Ectodermal cell (in vitro differentiated cells): ENCODE data around the gene DGKK.

Experiments used
- H3K27ac ChIP-seq: 2 replicates; pipeline ENCODE4 v1.7.0; 2013; ENCODE audit warnings: mild to moderate bottlenecking, low read depth, low read length; ENCODE audit not compliant: insufficient read depth, poor library complexity, severe bottlenecking
- H3K27me3 ChIP-seq: 2 replicates; pipeline ENCODE4 v1.7.0; 2013; ENCODE audit warnings: mild to moderate bottlenecking, low read length; ENCODE audit not compliant: insufficient read depth, control insufficient read depth, poor library complexity, severe bottlenecking
- H3K36me3 ChIP-seq: one replicate; pipeline ENCODE4 v1.7.0; 2013; ENCODE audit warnings: low read length; ENCODE audit not compliant: control insufficient read depth, insufficient read depth
- H3K4me1 ChIP-seq: one replicate; pipeline ENCODE4 v1.7.0; 2013; ENCODE audit warnings: low read length; ENCODE audit not compliant: control insufficient read depth, insufficient read depth
- H3K4me3 ChIP-seq: 2 replicates; pipeline ENCODE4 v1.7.0; 2013; ENCODE audit warnings: low read depth, low read length, control low read depth; ENCODE audit not compliant: insufficient read depth
- H3K9me3 ChIP-seq: 2 replicates; pipeline ENCODE4 v1.7.0; 2013; ENCODE audit warnings: mild to moderate bottlenecking, low read length, moderate library complexity; ENCODE audit not compliant: control insufficient read depth
- WGBS, 2 experiments: methylation state at CpG; one replicate each; pipeline ENCODE4 v1.1.7; 2013; ENCODE audit warnings: missing lambda C conversion rate in 2 of 2; 5-methylcytosine and 5-hydroxymethylcytosine counted together

Gene DGKK

GRCh38 chrX:50431623-50432022 is 39.0 kb downstream of the DGKK start:
- Histone ChIP-seq H3K9me3 (no peaks in the 10 kb centered on the region), H3K4me3 (no peak overlapping the region), H3K27ac (no peak overlapping the region), H3K4me1 (peaks cover 6% of the 10 kb centered on the region), H3K27me3 (no peaks in the 10 kb centered on the region), H3K36me3 (no peaks in the 10 kb centered on the region)
- 86 to 90% methylated on average over 3 of the region's 3 CpGs for WGBS, 2 experiments

- 88 to 93% methylated on average over 4 to 5 of the region's 5 CpGs for WGBS, 2 experiments
- Histone ChIP-seq H3K27ac (no peak overlapping the region), H3K9me3 (no peaks in the 10 kb centered on the region), H3K4me1 (peaks cover 6% of the 10 kb centered on the region), H3K36me3 (no peaks in the 10 kb centered on the region), H3K4me3 (no peak overlapping the region), H3K27me3 (no peaks in the 10 kb centered on the region)
Measured at GRCh38 chrX:50430917-50431575, 39.6 kb downstream of the DGKK start.

- Histone ChIP-seq H3K4me1 (peaks cover 6% of the 10 kb centered on the region), H3K9me3 (no peaks in the 10 kb centered on the region), H3K4me3 (no peak overlapping the region), H3K36me3 (no peaks in the 10 kb centered on the region), H3K27me3 (no peaks in the 10 kb centered on the region), H3K27ac (no peak overlapping the region)
- WGBS, 2 experiments, result 100% methylated on average over 1 of the region's 1 CpG; no CpG with 5 or more reads in 1 of the 2 experiments
Measured at GRCh38 chrX:50428174-50428573, 42.5 kb downstream of the DGKK start.

- 91 to 96% methylated on average over 2 of the region's 2 CpGs for WGBS, 2 experiments
- H3K4me1 ChIP-seq, result no peaks in the 10 kb centered on the region
- no peaks in the 10 kb centered on the region for H3K27me3 ChIP-seq
- H3K27ac ChIP-seq, result no peak overlapping the region
- no peak overlapping the region for H3K4me3 ChIP-seq
- no peaks in the 10 kb centered on the region for H3K9me3 ChIP-seq
- H3K36me3 ChIP-seq, result no peaks in the 10 kb centered on the region
Measured at GRCh38 chrX:50407976-50408375, 62.6 kb downstream of the DGKK start.

GRCh38 chrX:50403903-50404302 is 66.7 kb downstream of the DGKK start:
- Histone ChIP-seq H3K9me3 (no peaks in the 10 kb centered on the region), H3K27me3 (no peaks in the 10 kb centered on the region), H3K27ac (no peak overlapping the region), H3K4me1 (no peaks in the 10 kb centered on the region), H3K4me3 (no peak overlapping the region), H3K36me3 (no peaks in the 10 kb centered on the region)
- 91 to 93% methylated on average over 5 of the region's 5 CpGs for WGBS, 2 experiments

GRCh38 chrX:50402886-50403285 is 67.7 kb downstream of the DGKK start:
- Histone ChIP-seq H3K27ac (no peak overlapping the region), H3K4me3 (no peak overlapping the region), H3K27me3 (no peaks in the 10 kb centered on the region), H3K36me3 (no peaks in the 10 kb centered on the region), H3K4me1 (no peaks in the 10 kb centered on the region), H3K9me3 (no peaks in the 10 kb centered on the region)
- WGBS, 2 experiments, result 91 to 92% methylated on average over 3 of the region's 3 CpGs

- no peak overlapping the region for H3K4me3 ChIP-seq
Measured at GRCh38 chrX:50393902-50394301, 76.7 kb downstream of the DGKK start.

GRCh38 chrX:50386520-50386919 is 84.1 kb downstream of the DGKK start:
- WGBS, 2 experiments, result 80 to 88% methylated on average over 1 to 2 of the region's 2 CpGs
- Histone ChIP-seq H3K27me3 (no peaks in the 10 kb centered on the region), H3K9me3 (no peaks in the 10 kb centered on the region), H3K36me3 (no peaks in the 10 kb centered on the region), H3K4me3 (no peak overlapping the region), H3K4me1 (no peaks in the 10 kb centered on the region), H3K27ac (no peak overlapping the region)

More at GRCh38 chrX:50393902-50394301, 76.7 kb downstream of the DGKK start:
- Histone ChIP-seq H3K9me3 (no peaks in the 10 kb centered on the region), H3K36me3 (no peaks in the 10 kb centered on the region), H3K27ac (no peak overlapping the region), H3K27me3 (no peaks in the 10 kb centered on the region), H3K4me1 (no peaks in the 10 kb centered on the region)
- 94 to 95% methylated on average over 2 of the region's 2 CpGs for WGBS, 2 experiments

- Histone ChIP-seq H3K27me3 (no peaks in the 10 kb centered on the region), H3K27ac (no peak overlapping the region), H3K4me1 (no peaks in the 10 kb centered on the region), H3K4me3 (no peak overlapping the region), H3K36me3 (no peaks in the 10 kb centered on the region), H3K9me3 (no peaks in the 10 kb centered on the region)
- WGBS, 2 experiments, result 89 to 92% methylated on average over 4 to 5 of the region's 5 CpGs
Measured at GRCh38 chrX:50381729-50382415, 88.8 kb downstream of the DGKK start.

GRCh38 chrX:50375481-50376267 is 95.0 kb downstream of the DGKK start:
- H3K36me3 ChIP-seq, result no peaks in the 10 kb centered on the region
- H3K27me3 ChIP-seq, result no peaks in the 10 kb centered on the region
- no peak overlapping the region for H3K27ac ChIP-seq
- no peaks in the 10 kb centered on the region for H3K4me1 ChIP-seq
- no peaks in the 10 kb centered on the region for H3K9me3 ChIP-seq
- 93 to 94% methylated on average over 9 of the region's 9 CpGs for WGBS, 2 experiments
- no peak overlapping the region for H3K4me3 ChIP-seq
